Measurements from ENCODE around the gene KCNJ10. TPM values are rescaled to one million over a fixed set of nuclear protein-coding genes. Genes with fewer than 3 reads are reported as not detected.

The KCNJ10 gene
- total RNA-seq, 1 donor from 2014 or later: 0.12 TPM

- Mint-ChIP-seq H3K27ac (no peak overlapping the region), H3K4me1 (ENCODE audit: low read depth) (no peaks in the 10 kb centered on the region), H3K36me3 (ENCODE audit: insufficient read depth) (peaks cover 6% of the 10 kb centered on the region), H3K27me3 (no peaks in the 10 kb centered on the region), H3K9me3 (ENCODE audit: low read depth) (no peaks in the 10 kb centered on the region), H3K4me3 (ENCODE audit: low read depth) (no peak overlapping the region)
- no peak for DNase-seq (ENCODE audit: low spot score, unreplicated experiment)
- TF ChIP-seq CTCF (IDR thresholded peaks at IDR 0.05; ENCODE audit: unreplicated experiment): no peak
Measured at GRCh38 chr1:160091666-160092223, 21.8 kb upstream of the KCNJ10 start.

- H3K36me3 Mint-ChIP-seq (ENCODE audit: insufficient read depth): peaks cover 8% of the 10 kb centered on the region
- no peaks in the 10 kb centered on the region for H3K9me3 Mint-ChIP-seq (ENCODE audit: low read depth)
- peaks cover 5% of the 10 kb centered on the region for H3K27me3 Mint-ChIP-seq
- no peak for DNase-seq (ENCODE audit: low spot score, unreplicated experiment)
- TF ChIP-seq CTCF (IDR thresholded peaks at IDR 0.05; ENCODE audit: unreplicated experiment): no peak
- no peaks in the 10 kb centered on the region for H3K4me1 Mint-ChIP-seq (ENCODE audit: low read depth)
- H3K27ac Mint-ChIP-seq: no peak overlapping the region
- no peak overlapping the region for H3K4me3 Mint-ChIP-seq (ENCODE audit: low read depth)
Measured at GRCh38 chr1:160090760-160091159, 20.8 kb upstream of the KCNJ10 start.

DNA sequence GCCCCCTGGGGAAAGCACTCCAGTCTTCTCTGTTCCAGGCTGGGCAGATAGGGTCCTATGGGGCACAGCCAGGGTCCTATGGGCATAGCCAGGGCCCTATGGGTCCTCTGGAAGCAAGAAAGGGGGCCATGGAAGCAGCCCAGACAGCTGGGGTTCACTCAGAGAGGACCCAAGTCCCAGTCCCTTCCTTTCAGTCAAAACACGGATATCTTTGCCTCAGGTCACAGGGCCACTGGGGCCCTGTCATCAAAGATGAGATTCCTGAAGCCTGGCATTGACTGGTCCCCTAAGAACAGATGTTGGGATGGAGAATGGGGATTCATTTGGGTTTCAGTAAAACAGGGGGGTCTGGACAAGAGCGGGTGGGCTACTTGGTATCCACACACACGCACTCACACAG, 19.9 kb upstream of the KCNJ10 start:
- Mint-ChIP-seq H3K9me3 (ENCODE audit: low read depth) (no peaks in the 10 kb centered on the region), H3K4me3 (ENCODE audit: low read depth) (no peak overlapping the region), H3K36me3 (ENCODE audit: insufficient read depth) (peaks cover 8% of the 10 kb centered on the region), H3K27ac (no peak overlapping the region), H3K27me3 (peaks cover 14% of the 10 kb centered on the region), H3K4me1 (ENCODE audit: low read depth) (no peaks in the 10 kb centered on the region)
- no peak for TF ChIP-seq CTCF (IDR thresholded peaks at IDR 0.05; ENCODE audit: unreplicated experiment)
- no peak for DNase-seq (ENCODE audit: low spot score, unreplicated experiment)

DNA sequence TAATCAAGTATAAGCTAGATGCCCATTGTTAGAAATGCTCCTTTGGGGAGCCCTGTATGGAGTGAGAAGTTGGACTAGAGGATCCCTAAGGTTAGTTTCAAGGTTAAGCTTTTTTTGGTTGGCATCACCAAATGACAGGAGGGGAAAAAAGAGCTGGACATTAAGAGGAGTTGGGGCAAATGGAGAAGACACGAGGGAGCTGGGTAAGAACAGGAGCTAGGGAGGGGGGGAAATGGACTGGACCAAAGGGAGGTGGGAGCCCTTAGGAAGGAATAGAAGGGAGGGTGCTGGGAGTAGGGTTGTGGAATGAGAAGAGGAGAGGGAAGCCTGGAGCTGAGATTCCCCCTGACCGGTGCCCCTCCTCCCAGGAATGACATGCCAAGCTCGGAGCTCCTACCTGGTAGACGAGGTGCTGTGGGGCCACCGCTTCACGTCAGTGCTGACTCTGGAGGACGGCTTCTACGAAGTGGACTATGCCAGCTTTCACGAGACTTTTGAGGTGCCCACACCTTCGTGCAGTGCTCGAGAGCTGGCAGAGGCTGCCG, 17.2 kb upstream of the KCNJ10 start:
- Mint-ChIP-seq H3K27ac (no peak overlapping the region), H3K9me3 (ENCODE audit: low read depth) (no peaks in the 10 kb centered on the region), H3K4me3 (ENCODE audit: low read depth) (no peak overlapping the region), H3K27me3 (peaks cover 35% of the 10 kb centered on the region), H3K4me1 (ENCODE audit: low read depth) (no peaks in the 10 kb centered on the region), H3K36me3 (ENCODE audit: insufficient read depth) (peaks cover 10% of the 10 kb centered on the region)
- no peak for TF ChIP-seq CTCF (IDR thresholded peaks at IDR 0.05; ENCODE audit: unreplicated experiment)
- DNase-seq (ENCODE audit: low spot score, unreplicated experiment): no peak

DNA sequence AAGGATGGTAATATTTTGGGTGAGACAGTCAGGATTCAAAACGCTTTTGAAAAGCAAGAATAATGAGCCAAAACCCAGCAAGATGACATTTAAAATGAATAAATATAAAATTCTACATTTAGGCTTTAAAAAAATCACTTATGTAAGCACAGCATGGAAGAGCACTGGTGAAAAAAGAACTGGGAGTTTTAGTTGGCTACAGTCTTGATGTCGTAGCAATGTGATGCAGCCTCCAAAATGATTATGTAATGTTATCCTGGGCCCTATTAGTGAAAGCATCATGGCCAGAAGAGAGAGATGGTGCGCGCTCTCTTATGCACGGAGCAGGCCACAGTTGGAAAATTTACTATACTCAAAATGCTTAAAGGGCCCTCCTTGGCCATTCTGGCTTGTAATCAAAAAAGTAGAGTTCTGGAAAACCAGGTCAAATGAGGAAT, 16.5 kb upstream of the KCNJ10 start:
- H3K27me3 Mint-ChIP-seq: peaks cover 42% of the 10 kb centered on the region
- H3K36me3 Mint-ChIP-seq (ENCODE audit: insufficient read depth): peaks cover 10% of the 10 kb centered on the region
- no peak overlapping the region for H3K4me3 Mint-ChIP-seq (ENCODE audit: low read depth)
- no peak overlapping the region for H3K27ac Mint-ChIP-seq
- H3K9me3 Mint-ChIP-seq (ENCODE audit: low read depth): no peaks in the 10 kb centered on the region
- no peak for TF ChIP-seq CTCF (IDR thresholded peaks at IDR 0.05; ENCODE audit: unreplicated experiment)
- DNase-seq (ENCODE audit: low spot score, unreplicated experiment): no peak
- H3K4me1 Mint-ChIP-seq (ENCODE audit: low read depth): no peaks in the 10 kb centered on the region
